A549 treated with dexamethasone at 1 μM for 4 hours (cell line): ENCODE results near the gene GRIN2C. TPM values are rescaled to one million over a fixed set of nuclear protein-coding genes. Genes with fewer than 3 reads are reported as not detected.

ENCODE experiments used
- total RNA-seq: library from RNA; stranded (reverse); fragments of 200-300 nt; extraction: Qiagen RNA extraction; gene quantifications from 5 replicates; pipeline ENCODE4 v1.2.3, GENCODE V29; 2022

GRIN2C gene
- 0.06 to 0.40 TPM (median 0.18 TPM) in 5 replicates for total RNA-seq

DNA sequence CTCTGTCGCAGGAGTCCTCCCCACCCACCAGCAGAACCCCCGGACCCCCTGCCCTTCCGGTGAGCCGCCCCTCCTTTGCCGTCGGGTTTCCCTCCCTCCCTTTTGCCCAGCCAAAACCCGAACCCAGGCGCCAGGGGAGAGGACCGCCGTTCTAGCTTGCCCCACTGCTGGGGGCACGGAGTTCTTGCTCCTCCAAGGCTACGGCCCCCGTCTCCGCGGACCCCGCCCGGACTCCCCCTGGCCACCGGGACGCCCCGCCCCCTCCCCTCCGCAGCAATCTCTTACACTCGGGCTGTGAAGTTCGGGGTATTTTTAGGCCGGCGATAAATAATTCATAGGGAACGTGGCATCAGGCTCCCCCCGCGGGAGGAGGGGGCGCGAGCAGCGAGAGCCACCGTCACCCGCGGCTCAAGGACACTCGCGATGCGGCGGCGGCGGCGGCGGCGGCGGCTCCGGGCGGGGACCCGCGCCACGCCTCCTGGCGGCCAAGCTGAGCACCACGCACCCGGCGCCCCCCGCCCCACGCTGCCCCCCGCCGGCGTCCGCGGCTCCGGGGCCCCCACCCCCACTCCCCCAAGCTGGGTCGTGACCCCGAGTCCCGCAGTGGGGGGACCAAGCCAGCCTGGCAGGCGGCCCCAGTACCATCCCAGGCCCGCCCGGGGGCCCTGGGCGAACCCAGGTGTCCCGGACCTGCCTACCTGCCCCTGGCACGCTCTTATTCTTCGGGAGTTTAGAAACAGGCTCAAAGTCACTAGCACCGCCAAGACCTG is at the start of gene GRIN2C:
Gene GRIN2C (minus strand): TSS at position 427 of the 770 bp plus-strand sequence. CDS start 4,793 bp downstream, outside the sequence.

DNA sequence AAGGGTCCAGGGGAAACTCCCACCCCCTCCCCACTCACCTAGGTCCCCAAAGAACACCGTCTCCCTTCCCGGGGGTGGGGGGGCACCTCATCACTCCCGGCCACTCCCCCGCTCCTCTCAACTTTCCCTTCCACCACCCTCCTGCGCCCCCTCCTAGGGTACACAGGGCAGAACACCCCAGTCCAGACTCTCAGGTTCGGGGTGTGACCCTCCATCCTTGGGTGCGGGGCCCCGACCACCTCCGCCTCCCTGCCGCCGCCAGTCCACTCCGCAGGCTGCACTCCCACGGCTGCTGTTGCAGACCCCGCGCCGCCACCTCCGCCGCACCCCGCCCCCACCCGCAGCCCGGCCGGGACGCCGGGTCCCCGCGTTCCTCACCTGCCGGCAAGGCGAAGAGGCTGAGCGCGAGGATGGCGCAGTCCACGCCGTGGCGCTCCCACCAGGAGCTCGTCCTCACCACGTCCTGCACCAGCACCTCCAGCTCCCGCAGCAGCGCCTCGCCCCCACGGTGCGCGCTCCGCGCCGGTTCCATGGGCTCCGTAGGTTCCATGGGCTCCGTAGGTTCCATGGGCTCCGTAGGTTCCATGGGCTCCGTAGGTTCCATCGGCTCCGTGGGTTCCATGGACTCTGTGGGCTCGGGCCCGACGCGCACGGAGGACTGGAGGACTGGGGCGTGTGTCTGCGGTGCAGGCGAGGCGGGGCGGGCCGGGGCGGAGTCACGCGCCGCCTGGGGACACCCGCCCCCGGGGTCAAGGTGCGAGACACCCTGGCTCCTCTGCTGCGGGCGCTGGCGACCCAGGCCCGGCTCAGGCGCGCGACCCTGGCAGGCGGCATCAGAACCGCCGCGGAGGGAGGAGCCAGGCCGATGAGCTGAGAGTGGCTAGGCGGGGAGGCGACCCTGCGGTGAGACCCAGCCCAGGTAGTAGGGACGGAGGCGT is 33.6 kb upstream of the GRIN2C start, which contains the start of gene FADS6:
Gene FADS6 (minus strand): TSS at position 660 of the 938 bp plus-strand sequence. CDS start 38 bp downstream, at position 622.

DNA sequence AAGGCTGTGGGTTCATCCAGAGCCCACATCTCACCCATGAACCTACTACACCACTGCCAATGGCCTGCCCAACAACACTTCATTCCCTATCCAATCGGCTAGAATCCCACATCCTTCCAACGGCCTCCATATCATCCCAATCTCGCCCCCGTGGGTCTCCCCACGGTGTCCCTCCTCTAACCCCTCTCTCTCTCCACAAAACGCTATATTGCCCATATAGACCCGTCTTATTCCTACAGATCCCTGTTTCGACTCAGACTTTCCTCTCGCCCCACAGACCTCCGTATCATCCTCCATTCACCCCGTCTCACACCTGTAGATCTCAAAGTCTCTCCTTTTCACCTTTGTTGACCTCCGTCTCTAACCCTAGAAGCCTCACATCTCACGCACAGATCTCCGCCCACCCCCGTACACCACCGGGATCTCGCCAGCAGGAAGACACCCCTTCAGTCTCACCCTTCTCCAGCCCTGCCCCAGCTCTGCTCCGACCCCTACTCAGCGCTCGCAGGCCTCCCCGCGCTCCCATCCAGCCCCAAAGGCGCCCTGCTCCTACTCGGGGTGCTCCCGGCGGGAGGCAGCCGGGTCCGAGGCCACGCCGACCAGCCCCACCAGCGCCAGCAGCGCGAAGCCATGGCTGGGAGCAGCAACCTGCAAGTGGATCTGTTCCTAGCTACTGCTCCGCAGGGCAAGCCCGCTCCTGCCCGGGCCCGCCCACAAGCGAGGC is 12.8 kb upstream of the GRIN2C start, which contains the start of gene FDXR:
Gene FDXR (minus strand): TSS at position 682 of the 724 bp plus-strand sequence. CDS start 50 bp downstream, at position 632.

Other genes with a start within 250 kb of the GRIN2C start
- gene CD300E, start 236.1 kb downstream of the GRIN2C start, total RNA-seq: not detected in 5 replicates
- gene CD300LF, start 147.0 kb downstream of the GRIN2C start, total RNA-seq: not detected in 5 replicates
- gene RAB37, start 122.6 kb downstream of the GRIN2C start, total RNA-seq: 0.83 to 1.2 TPM (median 1.2 TPM) in 5 replicates
- gene NHERF1, start 111.3 kb downstream of the GRIN2C start, total RNA-seq: 30.9 to 53.3 TPM (median 51.1 TPM) in 5 replicates
- 45.4 to 52.5 TPM (median 47.2 TPM) in 5 replicates for gene NAT9, start 83.5 kb downstream of the GRIN2C start, total RNA-seq
- gene FDXR, start 13.1 kb upstream of the GRIN2C start, total RNA-seq: 43.0 to 66.9 TPM (median 58.2 TPM) in 5 replicates
- gene FADS6, start 33.7 kb upstream of the GRIN2C start, total RNA-seq: 0.03 TPM in 1 of 5 replicates, not detected in the others
- gene USH1G, start 63.4 kb upstream of the GRIN2C start, total RNA-seq: 0.06 to 0.15 TPM (median 0.12 TPM) in 5 replicates
- gene OTOP2, start 64.4 kb upstream of the GRIN2C start, total RNA-seq: 0.04 to 0.09 TPM (median 0.06 TPM) in 4 of 5 replicates, not detected in the other
- not detected in 5 replicates for gene OTOP3, start 76.0 kb upstream of the GRIN2C start, total RNA-seq
- 15.4 to 22.7 TPM (median 20.5 TPM) in 5 replicates for gene HID1, start 112.9 kb upstream of the GRIN2C start, total RNA-seq
- 61.8 to 95.0 TPM (median 90.1 TPM) in 5 replicates for gene CDR2L, start 127.7 kb upstream of the GRIN2C start, total RNA-seq
- gene MRPL58, start 152.8 kb upstream of the GRIN2C start, total RNA-seq: 75.2 to 81.8 TPM (median 75.7 TPM) in 5 replicates
- gene ATP5PD, start 187.1 kb upstream of the GRIN2C start, total RNA-seq: 441 to 627 TPM (median 467 TPM) in 5 replicates
- 28.7 to 33.4 TPM (median 32.0 TPM) in 5 replicates for gene KCTD2, start 187.3 kb upstream of the GRIN2C start, total RNA-seq
- 18.7 to 33.7 TPM (median 28.8 TPM) in 5 replicates for gene SLC16A5, start 228.1 kb upstream of the GRIN2C start, total RNA-seq